ENCODE data around the gene FOXS1. TPM values are rescaled to one million over a fixed set of nuclear protein-coding genes. Genes with fewer than 3 reads are reported as not detected.
A peak's percentile ranks its signal among the peaks of the same experiment; 100 is the strongest.

FOXS1 gene
- total RNA-seq, 1 donor from 2014 or later: not detected

- no peak overlapping the region for H3K4me3 Mint-ChIP-seq (ENCODE audit: low read depth)
- no peaks in the 10 kb centered on the region for H3K36me3 Mint-ChIP-seq (ENCODE audit: insufficient read depth)
- H3K27ac Mint-ChIP-seq: no peak overlapping the region
- H3K4me1 Mint-ChIP-seq (ENCODE audit: low read depth): peaks cover 6% of the 10 kb centered on the region
- TF ChIP-seq, protein P1, sequence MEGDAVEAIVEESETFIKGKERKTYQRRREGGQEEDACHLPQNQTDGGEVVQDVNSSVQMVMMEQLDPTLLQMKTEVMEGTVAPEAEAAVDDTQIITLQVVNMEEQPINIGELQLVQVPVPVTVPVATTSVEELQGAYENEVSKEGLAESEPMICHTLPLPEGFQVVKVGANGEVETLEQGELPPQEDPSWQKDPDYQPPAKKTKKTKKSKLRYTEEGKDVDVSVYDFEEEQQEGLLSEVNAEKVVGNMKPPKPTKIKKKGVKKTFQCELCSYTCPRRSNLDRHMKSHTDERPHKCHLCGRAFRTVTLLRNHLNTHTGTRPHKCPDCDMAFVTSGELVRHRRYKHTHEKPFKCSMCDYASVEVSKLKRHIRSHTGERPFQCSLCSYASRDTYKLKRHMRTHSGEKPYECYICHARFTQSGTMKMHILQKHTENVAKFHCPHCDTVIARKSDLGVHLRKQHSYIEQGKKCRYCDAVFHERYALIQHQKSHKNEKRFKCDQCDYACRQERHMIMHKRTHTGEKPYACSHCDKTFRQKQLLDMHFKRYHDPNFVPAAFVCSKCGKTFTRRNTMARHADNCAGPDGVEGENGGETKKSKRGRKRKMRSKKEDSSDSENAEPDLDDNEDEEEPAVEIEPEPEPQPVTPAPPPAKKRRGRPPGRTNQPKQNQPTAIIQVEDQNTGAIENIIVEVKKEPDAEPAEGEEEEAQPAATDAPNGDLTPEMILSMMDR (IDR thresholded peaks at IDR 0.05; ENCODE audit: unreplicated experiment): no peak
- no peaks in the 10 kb centered on the region for H3K27me3 Mint-ChIP-seq
- H3K9me3 Mint-ChIP-seq (ENCODE audit: low read depth): no peaks in the 10 kb centered on the region
- no peak for DNase-seq (ENCODE audit: low spot score, unreplicated experiment)
Measured at GRCh38 chr20:31833931-31834521, 11.4 kb downstream of the FOXS1 start.

DNA sequence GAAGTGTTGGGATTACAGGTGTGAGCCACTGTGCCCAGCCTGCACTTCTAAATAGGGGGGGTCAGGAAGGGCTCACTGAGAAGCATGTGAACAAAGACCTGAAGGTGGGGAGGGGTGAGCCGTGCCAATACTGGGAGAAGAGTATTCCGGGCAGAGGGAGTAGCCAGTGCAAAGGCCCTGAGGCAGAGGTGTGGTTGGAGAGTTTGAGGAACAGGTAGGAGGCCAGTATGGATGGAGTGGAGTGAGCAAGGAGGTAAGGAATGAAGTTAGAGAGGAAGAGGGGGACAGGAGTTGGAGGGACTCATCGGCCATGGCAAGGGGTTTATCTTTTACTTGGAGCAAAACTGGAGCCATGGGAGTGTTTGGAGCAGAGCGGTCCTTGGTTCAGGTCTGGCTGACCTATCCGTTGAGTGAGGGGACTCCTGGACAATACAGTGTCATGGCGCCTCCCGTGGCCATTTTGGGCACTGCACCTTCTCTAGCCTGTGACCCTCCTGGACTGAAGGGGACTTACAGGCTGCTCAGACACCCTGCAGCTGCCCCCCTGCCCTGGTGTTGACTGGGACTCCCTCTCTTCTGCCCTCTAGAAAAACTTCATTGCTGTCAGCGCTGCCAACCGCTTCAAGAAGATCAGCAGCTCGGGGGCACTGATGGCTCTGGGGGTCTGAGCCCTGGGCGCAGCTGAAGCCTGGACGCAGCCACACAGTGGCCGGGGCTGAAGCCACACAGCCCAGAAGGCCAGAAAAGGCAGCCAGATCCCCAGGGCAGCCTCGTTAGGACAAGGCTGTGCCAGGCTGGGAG, 12.1 kb downstream of the FOXS1 start:
- peak overlapping the region; percentile 13 for H3K27ac Mint-ChIP-seq
- no peaks in the 10 kb centered on the region for H3K27me3 Mint-ChIP-seq

GRCh38 chr20:31831771-31832306, 13.6 kb downstream of the FOXS1 start:
- peak overlapping the region; percentile 58 for H3K27ac Mint-ChIP-seq
- no peaks in the 10 kb centered on the region for H3K9me3 Mint-ChIP-seq (ENCODE audit: low read depth)
- no peak for DNase-seq (ENCODE audit: low spot score, unreplicated experiment)
- H3K27me3 Mint-ChIP-seq: no peaks in the 10 kb centered on the region
- H3K4me1 Mint-ChIP-seq (ENCODE audit: low read depth): peaks cover 6% of the 10 kb centered on the region
- no peak overlapping the region for H3K4me3 Mint-ChIP-seq (ENCODE audit: low read depth)
- TF ChIP-seq, protein P1 (IDR thresholded peaks at IDR 0.05; ENCODE audit: unreplicated experiment): no peak
- H3K36me3 Mint-ChIP-seq (ENCODE audit: insufficient read depth): no peaks in the 10 kb centered on the region

More for the DNA sequence above, 12.1 kb downstream of the FOXS1 start:
- DNase-seq (ENCODE audit: low spot score, unreplicated experiment): peak; percentile 90
- H3K9me3 Mint-ChIP-seq (ENCODE audit: low read depth): no peaks in the 10 kb centered on the region
- no peaks in the 10 kb centered on the region for H3K36me3 Mint-ChIP-seq (ENCODE audit: insufficient read depth)
- no peak overlapping the region for H3K4me3 Mint-ChIP-seq (ENCODE audit: low read depth)
- TF ChIP-seq, protein P1 (IDR thresholded peaks at IDR 0.05; ENCODE audit: unreplicated experiment): peak; percentile 98
- peaks cover 6% of the 10 kb centered on the region for H3K4me1 Mint-ChIP-seq (ENCODE audit: low read depth)

DNA sequence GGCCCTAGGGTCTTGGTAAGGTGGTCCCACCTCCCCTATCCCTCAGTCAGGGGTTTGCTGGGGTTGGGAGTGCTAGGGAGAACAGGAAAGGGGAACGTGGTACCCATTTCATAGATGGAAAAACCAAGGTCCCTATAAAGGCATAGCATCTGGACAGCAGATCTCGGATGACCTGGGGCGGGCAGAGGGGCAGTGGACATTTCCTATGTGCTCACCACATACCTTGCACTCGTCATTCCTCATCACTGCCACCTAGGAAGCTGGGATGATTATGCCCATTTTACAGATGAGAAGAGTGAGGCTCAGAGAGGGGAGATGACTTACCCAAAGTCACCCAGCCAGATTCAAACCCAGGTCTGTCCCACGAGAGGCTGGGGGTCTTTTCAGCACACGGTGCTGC, 14.2 kb downstream of the FOXS1 start:
- DNase-seq (ENCODE audit: low spot score, unreplicated experiment): no peak
- Mint-ChIP-seq H3K27me3 (no peaks in the 10 kb centered on the region), H3K36me3 (ENCODE audit: insufficient read depth) (no peaks in the 10 kb centered on the region), H3K4me3 (ENCODE audit: low read depth) (no peak overlapping the region), H3K9me3 (ENCODE audit: low read depth) (no peaks in the 10 kb centered on the region), H3K4me1 (ENCODE audit: low read depth) (peaks cover 6% of the 10 kb centered on the region), H3K27ac (no peak overlapping the region)
- TF ChIP-seq, protein P1 (IDR thresholded peaks at IDR 0.05; ENCODE audit: unreplicated experiment): no peak

DNA sequence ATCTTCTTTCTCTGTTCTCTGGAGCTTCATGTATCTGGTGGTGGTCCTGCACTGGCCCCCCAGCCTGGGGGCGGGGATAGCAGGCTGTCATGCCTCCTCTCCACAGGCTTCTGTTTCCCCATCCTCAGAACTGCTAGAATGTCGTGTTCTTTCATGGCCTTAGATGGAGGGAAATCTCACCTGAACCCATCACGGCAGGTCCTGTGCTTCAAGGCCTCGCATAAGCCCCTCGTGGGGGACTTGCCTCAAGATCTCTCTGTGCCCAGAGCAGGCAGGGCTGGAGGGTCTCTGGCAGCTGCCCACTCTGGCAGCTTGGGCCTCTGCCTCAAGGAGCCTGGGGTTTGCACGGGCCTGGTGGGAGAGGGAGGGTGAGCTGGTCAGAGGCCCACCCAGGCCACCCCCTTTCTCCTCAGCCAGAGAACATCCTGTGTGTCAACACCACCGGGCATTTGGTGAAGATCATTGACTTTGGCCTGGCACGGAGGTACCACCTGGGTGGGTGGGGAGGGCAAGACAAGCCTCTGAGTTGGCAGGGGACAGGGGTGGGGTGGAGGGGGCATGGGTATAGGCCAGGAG, 14.9 kb downstream of the FOXS1 start:
- no peaks in the 10 kb centered on the region for H3K27me3 Mint-ChIP-seq
- no peaks in the 10 kb centered on the region for H3K36me3 Mint-ChIP-seq (ENCODE audit: insufficient read depth)
- H3K27ac Mint-ChIP-seq: no peak overlapping the region
- DNase-seq (ENCODE audit: low spot score, unreplicated experiment): no peak
- TF ChIP-seq, protein P1 (IDR thresholded peaks at IDR 0.05; ENCODE audit: unreplicated experiment): no peak
- H3K9me3 Mint-ChIP-seq (ENCODE audit: low read depth): no peaks in the 10 kb centered on the region
- H3K4me3 Mint-ChIP-seq (ENCODE audit: low read depth): no peak overlapping the region
- H3K4me1 Mint-ChIP-seq (ENCODE audit: low read depth): peaks cover 6% of the 10 kb centered on the region

All from progenitor cell of endocrine pancreas (in vitro differentiated cells).